Measurements from ENCODE around the gene SCFD2.
A peak's percentile ranks its signal among the peaks of the same experiment; 100 is the strongest.
"Not testable (repeated sequence)": the region's sequence is repeated elsewhere in the genome, so short reads cannot be mapped to it uniquely, and the experiment has no call there.

Gene SCFD2

GRCh38 chr4:53237811-53238210 is 128.1 kb downstream of the SCFD2 start:
- DNase-seq, result not testable (repeated sequence)

- DNase-seq, result not testable (repeated sequence)
These were observed 129.2 kb downstream of the SCFD2 start for GRCh38 chr4:53236624-53237023.

- DNase-seq, result no peak
These were observed 130.3 kb downstream of the SCFD2 start for GRCh38 chr4:53235547-53235946.

- no peak for DNase-seq
These were observed 131.2 kb downstream of the SCFD2 start for GRCh38 chr4:53234669-53235068.

GRCh38 chr4:53234111-53234510 is 131.8 kb downstream of the SCFD2 start:
- no peak for DNase-seq

GRCh38 chr4:53233114-53233795 is 132.6 kb downstream of the SCFD2 start:
- no peak for DNase-seq

GRCh38 chr4:53232371-53232770 is 133.5 kb downstream of the SCFD2 start:
- DNase-seq, result no peak

- no peak for DNase-seq
These were observed 137.8 kb downstream of the SCFD2 start for GRCh38 chr4:53228036-53228435.

- DNase-seq, result no peak
These were observed 138.4 kb downstream of the SCFD2 start for GRCh38 chr4:53227451-53227850.

GRCh38 chr4:53221832-53222480 is 143.9 kb downstream of the SCFD2 start:
- peak; percentile 11 for DNase-seq

- DNase-seq, result not testable (repeated sequence)
These were observed 146.7 kb downstream of the SCFD2 start for GRCh38 chr4:53219148-53219547.

- DNase-seq, result no peak
These were observed 157.1 kb downstream of the SCFD2 start for GRCh38 chr4:53208753-53209152.

- DNase-seq, result peak; percentile 52
These were observed 159.9 kb downstream of the SCFD2 start for GRCh38 chr4:53205970-53206369.

GRCh38 chr4:53199356-53199755 is 166.5 kb downstream of the SCFD2 start:
- DNase-seq, result no peak

- peak; percentile 35 for DNase-seq
These were observed 168.1 kb downstream of the SCFD2 start for GRCh38 chr4:53197772-53198142.

- DNase-seq, result peak; percentile 89
These were observed 168.7 kb downstream of the SCFD2 start for GRCh38 chr4:53196882-53197771.

GRCh38 chr4:53195815-53196661 is 169.8 kb downstream of the SCFD2 start:
- peak; percentile 94 for DNase-seq

GRCh38 chr4:53194727-53195126 is 171.1 kb downstream of the SCFD2 start:
- no peak for DNase-seq

GRCh38 chr4:53193111-53193510 is 172.8 kb downstream of the SCFD2 start:
- peak; percentile 49 for DNase-seq

- no peak for DNase-seq
These were observed 173.4 kb downstream of the SCFD2 start for GRCh38 chr4:53192496-53192895.

GRCh38 chr4:53191997-53192396 is 173.9 kb downstream of the SCFD2 start:
- no peak for DNase-seq

GRCh38 chr4:53189011-53189410 is 176.8 kb downstream of the SCFD2 start:
- DNase-seq, result peak; percentile 78

Data from fibroblast of skin of abdomen (primary cell).